K562 (cell line): ENCODE measurements around the gene SOX21. TPM values are rescaled to one million over a fixed set of nuclear protein-coding genes. Genes with fewer than 3 reads are reported as not detected.

Experiments
- ATAC-seq: fragments of 200-7000 bp; cut with Tn5 transposase; 3 replicates; pipeline ENCODE4 v1.9.1; 2020; ENCODE audit warnings: moderate library complexity
- BruUV-seq: library from RNA; stranded (reverse); fragments of 400-500 nt; replicated peaks from 2 replicates; lab custom pipeline; 2021; lab: Mats Ljungman, UMichigan
- CTCF ChIA-PET: fragments of 300-600 bp; formaldehyde crosslinking; extraction: SDS; loops from one replicate; lab custom pipeline; 2021; ENCODE audit warnings: low intra/inter-chr PET ratio; lab: Yijun Ruan, JAX
- POLR2A ChIA-PET: fragments of 300-600, 350-650 bp; sonication (Branson Sonifier 250); formaldehyde crosslinking; extraction: SDS; loops from one replicate; lab custom pipeline; 2021; ENCODE audit warnings: antibody characterized with exemption, inconsistent platforms; lab: Yijun Ruan, JAX
- DNase-seq, 4 experiments: peaks; one replicate each; pipeline versions ENCODE4 v3.0.0 to v3.0.0-alpha.2; 2011 to 2018; ENCODE audit warnings: low spot score in 3 of 4, mixed read lengths in 3 of 4; ENCODE audit errors: extremely low read depth in 1 of 4
- FAIRE-seq: peaks from 2 replicates; lab custom pipeline; 2011; peaks lifted over from hg19 to GRCh38; lab: Jason Lieb, UNC
- H2AFZ ChIP-seq: 2 replicates; pipeline ENCODE4 v1.6.0; 2011; ENCODE audit warnings: low read depth, low read length, control low read depth, inconsistent platforms
- H3K27ac ChIP-seq: fragments of 200-600 bp; 3 replicates; pipeline ENCODE4 v1.8.0; 2011; ENCODE audit warnings: low read depth, mild to moderate bottlenecking, control low read depth, inconsistent platforms, low read length, moderate library complexity, mixed read lengths; ENCODE audit errors: extremely low read depth
- H3K27me3 ChIP-seq, 2 experiments: fragments of 300-600 bp in 1 of 2; 2 replicates in 1 of 2; 3 replicates in 1 of 2; pipeline versions ENCODE4 v1.6.0 to v1.8.0; 2011; ENCODE audit warnings: inconsistent platforms in 2 of 2, low read length in 2 of 2, mild to moderate bottlenecking in 1 of 2, mixed read lengths in 1 of 2, moderate library complexity in 1 of 2; ENCODE audit not compliant: control insufficient read depth in 2 of 2, insufficient read depth in 2 of 2
- H3K36me3 ChIP-seq: fragments of 300-600 bp; 3 replicates; pipeline ENCODE4 v1.8.0; 2011; ENCODE audit warnings: mild to moderate bottlenecking, low read length, inconsistent platforms; ENCODE audit not compliant: control insufficient read depth, insufficient read depth
- H3K4me1 ChIP-seq, 2 experiments: fragments of 200-600 bp in 1 of 2; replicated peaks in 1 of 2; 2 replicates in 1 of 2; 3 replicates in 1 of 2; pipeline versions ENCODE4 v1.5.1 to v1.8.0; 2011; ENCODE audit warnings: inconsistent platforms in 2 of 2, low read length in 2 of 2, mild to moderate bottlenecking in 1 of 2, mixed read lengths in 1 of 2, moderate library complexity in 1 of 2; ENCODE audit not compliant: control insufficient read depth in 2 of 2, insufficient read depth in 2 of 2
- H3K4me2 ChIP-seq: 2 replicates; pipeline ENCODE4 v1.6.1; 2011; ENCODE audit warnings: low read length, control low read depth, inconsistent platforms, mixed read lengths; ENCODE audit not compliant: insufficient read depth
- H3K4me3 ChIP-seq: fragments of 200-600 bp; sonication (generic), shearing (Covaris generic); 2 replicates; pipeline ENCODE4 v1.5.1; 2016; ENCODE audit warnings: control low read depth, inconsistent platforms
- H3K79me2 ChIP-seq: fragments of 200-600 bp; 3 replicates; pipeline ENCODE4 v1.8.0; 2011; ENCODE audit warnings: low read length, inconsistent platforms; ENCODE audit not compliant: control insufficient read depth, insufficient read depth
- H3K9ac ChIP-seq, 2 experiments: 2 replicates each; pipeline versions ENCODE4 v1.6.0 to v1.6.1; 2011; ENCODE audit warnings: low read depth in 2 of 2, low read length in 2 of 2, control low read depth in 1 of 2, inconsistent platforms in 1 of 2, mild to moderate bottlenecking in 1 of 2, mixed read lengths in 1 of 2; ENCODE audit not compliant: insufficient read depth in 1 of 2
- H3K9me1 ChIP-seq: one replicate; pipeline ENCODE4 v1.6.0; 2011; ENCODE audit warnings: inconsistent platforms, mild to moderate bottlenecking, low read length, moderate library complexity; ENCODE audit not compliant: control insufficient read depth, insufficient read depth
- H3K9me3 ChIP-seq: replicated peaks from 2 replicates; pipeline ENCODE4 v1.5.1; 2011; ENCODE audit warnings: low read depth, low read length, inconsistent platforms; ENCODE audit not compliant: control insufficient read depth, insufficient read depth
- H4K20me1 ChIP-seq: replicated peaks from 2 replicates; pipeline ENCODE4 v1.6.1; 2011; ENCODE audit warnings: low read length, inconsistent platforms, mixed read lengths; ENCODE audit not compliant: control insufficient read depth, insufficient read depth
- EHMT2 ChIP-seq: fragments of 450-650 bp; IDR thresholded peaks from 2 replicates; pipeline ENCODE4 v1.6.1; 2018; ENCODE audit warnings: antibody characterized with exemption
- ETV5 ChIP-seq: sonication (generic); formaldehyde crosslinking; IDR thresholded peaks from 2 replicates; pipeline ENCODE4 v1.4.0; 2020; ENCODE audit warnings: low read depth, mild to moderate bottlenecking, missing genetic modification reagents
- HNRNPH1 ChIP-seq: fragments of 200-400 bp; formaldehyde crosslinking; optimal IDR thresholded peaks from 2 replicates; pipeline ENCODE3; 2017; ENCODE audit warnings: low read depth, mild to moderate bottlenecking, low read length, moderate library complexity
- KDM1A ChIP-seq, 2 experiments: fragments of 450-650 bp; IDR thresholded peaks; 2 replicates each; pipeline ENCODE4 v1.6.1; 2016; ENCODE audit warnings: mild to moderate bottlenecking in 2 of 2
- MAFG ChIP-seq: fragments of 450-650 bp; conservative IDR thresholded peaks from 2 replicates; pipeline ENCODE4 v1.6.1; 2016; ENCODE audit warnings: missing genetic modification characterization, missing compliant biosample characterization
- NFRKB ChIP-seq: fragments of 450-650 bp; IDR thresholded peaks from 2 replicates; pipeline ENCODE4 v1.6.1; 2016; ENCODE audit warnings: low read depth
- PHB2 ChIP-seq: fragments of 450-650 bp; IDR thresholded peaks from 2 replicates; pipeline ENCODE4 v1.6.1; 2017; ENCODE audit warnings: low read depth
- POLR3A ChIP-seq: IDR thresholded peaks from 2 replicates; pipeline ENCODE4 v1.6.1; 2011; ENCODE audit warnings: borderline replicate concordance, mild to moderate bottlenecking, moderate library complexity; ENCODE audit not compliant: insufficient read length, insufficient read depth; ENCODE audit errors: extremely low read depth
- TAF7 ChIP-seq: fragments of 450-650 bp; IDR thresholded peaks from 2 replicates; pipeline ENCODE4 v1.6.1; 2016; ENCODE audit warnings: missing genetic modification characterization, missing compliant biosample characterization
- ZNF174 ChIP-seq: fragments of 250-450 bp; sonication (Bioruptor Pico); IDR thresholded peaks from 2 replicates; pipeline ENCODE4 v1.4.0; 2020; ENCODE audit warnings: mild to moderate bottlenecking
- ZNF217 ChIP-seq: sonication (generic); formaldehyde crosslinking; IDR thresholded peaks from 2 replicates; pipeline ENCODE4 v1.8.0; 2022; ENCODE audit warnings: mild to moderate bottlenecking, missing genetic modification reagents
- ZSCAN32 ChIP-seq: fragments of 450-650 bp; formaldehyde crosslinking; IDR thresholded peaks from 2 replicates; pipeline ENCODE4 v1.4.0; 2020; ENCODE audit warnings: mild to moderate bottlenecking, moderate library complexity
- WGBS: fragments of 100-300 bp; shearing (Covaris generic); methylation state at CpG from one replicate; pipeline ENCODE4 v1.1.6; 2016; ENCODE audit warnings: low coverage, mixed read lengths; ENCODE audit not compliant: insufficient coverage; ENCODE audit errors: missing lambda C conversion rate; 5-methylcytosine and 5-hydroxymethylcytosine counted together
- in situ Hi-C: fragments of 300-500 bp; cut with MboI; formaldehyde crosslinking; loops from 4 replicates; pipeline ENCODE4 v1.15.0; 2018; ENCODE audit warnings: inconsistent platforms, mixed read lengths
- intact Hi-C: fragments of 100-400 bp; cut with micrococcal nuclease; formaldehyde crosslinking; loops from 2 replicates; pipeline ENCODE4 v1.14.2; 2022
- polyA plus RNA-seq, 8 experiments: library from polyadenylated mRNA; depleted of rRNA in 4 of 8; stranded (reverse) in 5 of 8; unstranded in 3 of 8; fragments of >200 nt; fragmentation: Nextera tagmentation in 2 of 8; fragmentation: Illumina TruSeq in 1 of 8; extraction: Ambion mirVana in 2 of 8; extraction: Trizol in 1 of 8; gene quantifications; 2 replicates each; pipeline versions ENCODE4 v1.2.1 to v1.2.3, GENCODE V29; 2011 to 2014; ENCODE audit warnings: inconsistent platforms in 1 of 8, missing spikeins in 1 of 8
- total RNA-seq, 7 experiments: library from RNA; depleted of rRNA in 6 of 7; stranded (reverse); fragments of >200 nt in 6 of 7; fragmentation: Illumina TruSeq in 2 of 7; extraction: Trizol in 2 of 7; gene quantifications; 2 replicates each; pipeline versions ENCODE4 v1.2.1 to v1.2.3, GENCODE V29; 2011 to 2021; ENCODE audit warnings: low replicate concordance in 1 of 7
- TF ChIP-seq, protein P1 (sequence below): sonication (generic); formaldehyde crosslinking; IDR thresholded peaks from 2 replicates; pipeline ENCODE4 v1.8.0; 2022; ENCODE audit warnings: mild to moderate bottlenecking, missing genetic modification reagents
- TF ChIP-seq, protein P2 (sequence below): fragments of 250-450 bp; sonication (Bioruptor Pico); IDR thresholded peaks from 2 replicates; pipeline ENCODE4 v1.5.0; 2020; ENCODE audit warnings: mild to moderate bottlenecking

The SOX21 gene
- total and polyA plus RNA-seq, 9 of the 15 experiments (the other 6 are each of a cell fraction or from before 2014, with no cell fraction given) = 0.07 TPM; not detected in 8

DNA sequence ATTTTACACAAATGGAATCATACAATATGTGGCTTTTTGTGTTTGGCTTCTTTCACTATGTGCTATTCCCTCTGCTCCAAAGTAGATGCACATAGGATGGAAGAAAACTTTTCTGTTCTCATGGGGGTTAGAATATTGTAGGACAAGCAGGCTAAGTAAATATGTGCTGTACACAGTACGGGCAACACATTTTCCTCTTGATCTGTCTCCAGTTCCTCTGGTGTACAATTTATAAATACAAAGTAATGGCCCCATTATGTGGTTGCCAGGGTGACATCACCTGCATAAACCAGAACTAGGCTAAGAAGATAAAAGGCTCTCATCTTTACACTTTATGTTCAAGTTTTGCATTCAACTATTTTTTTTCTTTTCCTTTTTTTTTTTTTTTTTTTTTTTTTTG, 41.0 kb upstream of the SOX21 start (continued):
- TF ChIP-seq POLR3A (no peak), TAF7 (tag) (no peak)

DNA sequence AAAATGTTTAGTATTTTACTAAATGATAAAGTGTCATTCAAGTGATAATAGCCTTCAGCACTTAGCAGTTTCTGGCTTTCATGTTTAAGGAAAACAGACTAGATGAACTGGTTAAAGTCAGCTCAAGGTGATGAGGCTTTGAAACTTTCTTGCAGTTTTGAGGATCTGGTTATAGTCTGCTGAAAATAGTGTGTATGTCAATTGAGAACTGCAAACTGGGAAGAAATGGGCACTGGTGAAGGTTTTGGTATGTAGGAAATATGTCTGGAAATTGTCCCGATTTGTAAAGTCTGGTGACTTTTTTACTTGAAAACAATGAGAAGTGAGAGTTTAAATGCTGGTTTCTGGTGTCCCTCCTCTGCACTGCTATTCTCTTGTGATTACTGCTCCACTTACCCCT, 36.8 kb upstream of the SOX21 start:
- Histone ChIP-seq H3K4me3 (no peak overlapping the region), H3K9me3 (no peaks in the 10 kb centered on the region), H3K36me3 (no peaks in the 10 kb centered on the region), H3K27ac (no peak overlapping the region), H3K4me1 (no peaks in the 10 kb centered on the region), H3K9ac (no peak overlapping the region), H2AFZ (no peak overlapping the region), H4K20me1 (no peaks in the 10 kb centered on the region), H3K27me3 (peaks cover 0 to 2% of the 10 kb centered on the region in 2 experiments; a peak in 1 of 5 replicates), H3K79me2 (no peaks in the 10 kb centered on the region), H3K4me2 (no peak overlapping the region), H3K9me1 (no peaks in the 10 kb centered on the region)
- ATAC-seq (no peak), DNase-seq (no peak), FAIRE-seq (no peak)
- 0% methylated on average over 1 of the region's 1 CpG for WGBS
- intact Hi-C loops (no loop called here), in situ Hi-C loops (no loop called here)
- no TSS peak for BruUV-seq
- CTCF ChIA-PET = no interaction called here
- POLR2A ChIA-PET = interaction anchor here (0.6 kb wide), 1 partner anchor 80 kb away, joined by 3 read pairs; no protein-coding TSS in a partner anchor
- TF ChIP-seq ZSCAN32 (CRISPR knock-in tag) (no peak), NFRKB (no peak), HNRNPH1 (no peak), ZNF217 (CRISPR knock-in tag) (no peak), ETV5 (no peak), EHMT2 (no peak), ZNF174 (no peak), PHB2 (no peak), MAFG (no peak), KDM1A (IDR thresholded peaks at IDR 0.05) (no peak)
- TF ChIP-seq, protein P1, sequence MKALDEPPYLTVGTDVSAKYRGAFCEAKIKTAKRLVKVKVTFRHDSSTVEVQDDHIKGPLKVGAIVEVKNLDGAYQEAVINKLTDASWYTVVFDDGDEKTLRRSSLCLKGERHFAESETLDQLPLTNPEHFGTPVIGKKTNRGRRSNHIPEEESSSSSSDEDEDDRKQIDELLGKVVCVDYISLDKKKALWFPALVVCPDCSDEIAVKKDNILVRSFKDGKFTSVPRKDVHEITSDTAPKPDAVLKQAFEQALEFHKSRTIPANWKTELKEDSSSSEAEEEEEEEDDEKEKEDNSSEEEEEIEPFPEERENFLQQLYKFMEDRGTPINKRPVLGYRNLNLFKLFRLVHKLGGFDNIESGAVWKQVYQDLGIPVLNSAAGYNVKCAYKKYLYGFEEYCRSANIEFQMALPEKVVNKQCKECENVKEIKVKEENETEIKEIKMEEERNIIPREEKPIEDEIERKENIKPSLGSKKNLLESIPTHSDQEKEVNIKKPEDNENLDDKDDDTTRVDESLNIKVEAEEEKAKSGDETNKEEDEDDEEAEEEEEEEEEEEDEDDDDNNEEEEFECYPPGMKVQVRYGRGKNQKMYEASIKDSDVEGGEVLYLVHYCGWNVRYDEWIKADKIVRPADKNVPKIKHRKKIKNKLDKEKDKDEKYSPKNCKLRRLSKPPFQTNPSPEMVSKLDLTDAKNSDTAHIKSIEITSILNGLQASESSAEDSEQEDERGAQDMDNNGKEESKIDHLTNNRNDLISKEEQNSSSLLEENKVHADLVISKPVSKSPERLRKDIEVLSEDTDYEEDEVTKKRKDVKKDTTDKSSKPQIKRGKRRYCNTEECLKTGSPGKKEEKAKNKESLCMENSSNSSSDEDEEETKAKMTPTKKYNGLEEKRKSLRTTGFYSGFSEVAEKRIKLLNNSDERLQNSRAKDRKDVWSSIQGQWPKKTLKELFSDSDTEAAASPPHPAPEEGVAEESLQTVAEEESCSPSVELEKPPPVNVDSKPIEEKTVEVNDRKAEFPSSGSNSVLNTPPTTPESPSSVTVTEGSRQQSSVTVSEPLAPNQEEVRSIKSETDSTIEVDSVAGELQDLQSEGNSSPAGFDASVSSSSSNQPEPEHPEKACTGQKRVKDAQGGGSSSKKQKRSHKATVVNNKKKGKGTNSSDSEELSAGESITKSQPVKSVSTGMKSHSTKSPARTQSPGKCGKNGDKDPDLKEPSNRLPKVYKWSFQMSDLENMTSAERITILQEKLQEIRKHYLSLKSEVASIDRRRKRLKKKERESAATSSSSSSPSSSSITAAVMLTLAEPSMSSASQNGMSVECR (CRISPR knock-in tag) = no peak
- TF ChIP-seq, protein P2, sequence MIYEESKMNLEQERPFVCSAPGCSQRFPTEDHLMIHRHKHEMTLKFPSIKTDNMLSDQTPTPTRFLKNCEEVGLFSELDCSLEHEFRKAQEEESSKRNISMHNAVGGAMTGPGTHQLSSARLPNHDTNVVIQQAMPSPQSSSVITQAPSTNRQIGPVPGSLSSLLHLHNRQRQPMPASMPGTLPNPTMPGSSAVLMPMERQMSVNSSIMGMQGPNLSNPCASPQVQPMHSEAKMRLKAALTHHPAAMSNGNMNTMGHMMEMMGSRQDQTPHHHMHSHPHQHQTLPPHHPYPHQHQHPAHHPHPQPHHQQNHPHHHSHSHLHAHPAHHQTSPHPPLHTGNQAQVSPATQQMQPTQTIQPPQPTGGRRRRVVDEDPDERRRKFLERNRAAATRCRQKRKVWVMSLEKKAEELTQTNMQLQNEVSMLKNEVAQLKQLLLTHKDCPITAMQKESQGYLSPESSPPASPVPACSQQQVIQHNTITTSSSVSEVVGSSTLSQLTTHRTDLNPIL (CRISPR knock-in tag) = no peak
